ENCODE results near the gene SYT13. TPM values are rescaled to one million over a fixed set of nuclear protein-coding genes. Genes with fewer than 3 reads are reported as not detected.

Gene SYT13
- total and polyA plus RNA-seq, 2 of the 4 experiments (the other 2 are of a cell fraction), result not detected

DNA sequence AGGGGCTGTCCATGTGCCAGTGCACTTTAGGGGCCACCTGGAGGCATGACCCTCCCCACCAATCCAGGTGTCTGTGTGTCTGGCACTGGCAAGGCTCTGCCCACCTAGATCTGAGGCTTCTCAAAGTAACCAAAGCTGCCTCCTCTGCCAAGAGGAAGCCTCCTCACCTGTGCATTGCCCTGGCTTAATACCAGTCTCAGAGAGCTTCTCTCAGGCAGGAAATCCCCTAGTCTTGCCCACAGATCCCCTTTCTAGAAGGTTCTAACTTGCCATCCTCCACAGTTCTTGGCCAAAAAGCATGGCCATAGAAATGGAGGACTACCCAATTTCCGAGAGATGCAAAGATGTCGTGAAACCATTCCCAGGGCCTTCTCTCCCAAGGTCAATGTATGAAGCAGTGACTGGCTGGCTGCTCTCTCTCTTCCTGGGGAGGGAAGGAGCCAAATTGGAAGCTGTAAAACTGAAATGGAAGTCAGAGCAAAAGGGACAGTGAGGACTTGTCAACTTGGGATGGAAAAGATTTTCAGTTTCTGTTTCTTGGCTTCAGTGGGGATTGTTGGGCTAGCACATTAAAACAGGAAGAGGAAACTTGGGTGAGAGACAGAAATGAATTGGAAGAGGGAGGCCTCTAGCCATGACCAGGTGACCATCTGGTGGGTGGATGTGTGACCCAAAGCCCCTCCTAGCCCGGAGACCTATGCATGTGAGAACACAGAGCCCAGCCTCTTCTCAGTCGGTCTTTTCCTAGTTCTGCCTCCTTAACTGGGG is 70.9 kb downstream of the SYT13 start:
- no peak overlapping the region for H2BK5ac ChIP-seq (ENCODE audit: low read depth, low read length, poor library complexity, severe bottlenecking)
- no TSS peak for BruUV-seq (replicated peaks)
- H4K5ac ChIP-seq (ENCODE audit: low read depth, low read length), result no peak overlapping the region
- no peaks in the 10 kb centered on the region; the same call in 1 of the 2 replicates for H3K9me1 ChIP-seq (ENCODE audit: insufficient read depth, low read length)
- no peak overlapping the region for H4K8ac ChIP-seq (ENCODE audit: low read depth in 2 of 2, low read length in 2 of 2)
- H3K18ac ChIP-seq (ENCODE audit: low read depth, low read length), result no peak overlapping the region
- H3K14ac ChIP-seq (replicated peaks; ENCODE audit: low read depth, low read length), result no peak overlapping the region
- no peak overlapping the region for H2BK15ac ChIP-seq (ENCODE audit: low read depth, low read length)
- H3K9ac ChIP-seq (ENCODE audit: low read depth, low read length), result no peak overlapping the region
- intact Hi-C loops (cut with micrococcal nuclease) (no loop called here), dilution Hi-C loops (cut with HindIII; ENCODE audit: low sequenced_read_pairs, unreplicated experiment) (no loop called here), in situ Hi-C loops (cut with MboI; ENCODE audit: low sequenced_read_pairs) (no loop called here)
- no peak for ATAC-seq (ENCODE audit: low read depth)
- no peak overlapping the region for H3K27ac ChIP-seq (ENCODE audit: insufficient read depth, low read length)
- no peak overlapping the region for H2BK120ac ChIP-seq (ENCODE audit: low read depth, low read length)
- no peaks in the 10 kb centered on the region for H4K20me1 ChIP-seq (ENCODE audit: insufficient read depth, low read length)
- H2AFZ ChIP-seq (replicated peaks; ENCODE audit: low read length, poor library complexity), result no peak overlapping the region
- H3K36me3 ChIP-seq (ENCODE audit: control insufficient read depth, insufficient read depth, low read length), result peaks cover 4% of the 10 kb centered on the region; the same call in 1 of the 2 replicates
- no peak overlapping the region for H3K56ac ChIP-seq (ENCODE audit: extremely low read depth, insufficient read depth, low read length)
- POLR2A ChIA-PET (ENCODE audit: unreplicated experiment), result no interaction called here
- WGBS, 2 experiments (ENCODE audit: extremely low coverage in 2 of 2, insufficient read length in 1 of 2), result no CpG with 5 or more reads among the region's 4 CpGs
- H3K4me1 ChIP-seq (ENCODE audit: control insufficient read depth, insufficient read depth, low read length), result no peaks in the 10 kb centered on the region
- CTCF ChIA-PET, result no interaction called here
- H2AK9ac ChIP-seq (replicated peaks; ENCODE audit: low read depth, low read length, poor library complexity), result no peak overlapping the region
- no peak for DNase-seq
- no peak overlapping the region for H3K4me2 ChIP-seq (ENCODE audit: low read depth, low read length)
- H2AK5ac ChIP-seq (ENCODE audit: low read depth, low read length), result no peak overlapping the region
- H3K4me3 ChIP-seq (ENCODE audit: insufficient read depth, low read depth, low read length), result no peak overlapping the region
- H4K91ac ChIP-seq (ENCODE audit: insufficient read depth, low read depth, low read length), result no peak overlapping the region
- no peaks in the 10 kb centered on the region for H3K27me3 ChIP-seq (ENCODE audit: control insufficient read depth, insufficient read depth, low read length)
- no peak overlapping the region for H3K4ac ChIP-seq (ENCODE audit: low read depth, low read length)
- no peak overlapping the region for H2BK20ac ChIP-seq (ENCODE audit: low read depth, low read length)
- H3K79me1 ChIP-seq (ENCODE audit: low read depth in 1 of 2, low read length in 2 of 2), result no peaks in the 10 kb centered on the region
- H3K9me3 ChIP-seq (ENCODE audit: control insufficient read depth, insufficient read depth, low read length), result no peaks in the 10 kb centered on the region
- TF ChIP-seq MXI1 (IDR thresholded peaks at IDR 0.05; ENCODE audit: borderline replicate concordance, low read depth, low read length) (no peak), CEBPB (IDR thresholded peaks at IDR 0.05; ENCODE audit: low read depth, low read length) (no peak), NFE2L2 (IDR thresholded peaks at IDR 0.05; ENCODE audit: low read depth, low read length) (no peak), MAFK (IDR thresholded peaks at IDR 0.05; ENCODE audit: low read depth, low read length) (no peak), BHLHE40 (IDR thresholded peaks at IDR 0.05; ENCODE audit: low read depth, low read length) (no peak), RCOR1 (IDR thresholded peaks at IDR 0.05; ENCODE audit: insufficient replicate concordance, low read length) (no peak), FOS (IDR thresholded peaks at IDR 0.05; ENCODE audit: low read depth, low read length) (no peak), POLR2A (IDR thresholded peaks at IDR 0.05; ENCODE audit: low read depth, low read length) (no peak), MAZ (IDR thresholded peaks at IDR 0.05; ENCODE audit: borderline replicate concordance, low read depth, low read length) (no peak), RAD21 (IDR thresholded peaks at IDR 0.05; ENCODE audit: low read length) (no peak), SMC3 (IDR thresholded peaks at IDR 0.05; ENCODE audit: low read depth, low read length) (no peak), CHD1 (IDR thresholded peaks at IDR 0.05; ENCODE audit: low read depth, low read length) (no peak), RFX5 (IDR thresholded peaks at IDR 0.05; ENCODE audit: low read depth, low read length) (no peak)
- TF ChIP-seq, protein P1, sequence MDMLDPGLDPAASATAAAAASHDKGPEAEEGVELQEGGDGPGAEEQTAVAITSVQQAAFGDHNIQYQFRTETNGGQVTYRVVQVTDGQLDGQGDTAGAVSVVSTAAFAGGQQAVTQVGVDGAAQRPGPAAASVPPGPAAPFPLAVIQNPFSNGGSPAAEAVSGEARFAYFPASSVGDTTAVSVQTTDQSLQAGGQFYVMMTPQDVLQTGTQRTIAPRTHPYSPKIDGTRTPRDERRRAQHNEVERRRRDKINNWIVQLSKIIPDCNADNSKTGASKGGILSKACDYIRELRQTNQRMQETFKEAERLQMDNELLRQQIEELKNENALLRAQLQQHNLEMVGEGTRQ (IDR thresholded peaks at IDR 0.05; ENCODE audit: low read depth, low read length), result no peak
- TF ChIP-seq, protein P2, sequence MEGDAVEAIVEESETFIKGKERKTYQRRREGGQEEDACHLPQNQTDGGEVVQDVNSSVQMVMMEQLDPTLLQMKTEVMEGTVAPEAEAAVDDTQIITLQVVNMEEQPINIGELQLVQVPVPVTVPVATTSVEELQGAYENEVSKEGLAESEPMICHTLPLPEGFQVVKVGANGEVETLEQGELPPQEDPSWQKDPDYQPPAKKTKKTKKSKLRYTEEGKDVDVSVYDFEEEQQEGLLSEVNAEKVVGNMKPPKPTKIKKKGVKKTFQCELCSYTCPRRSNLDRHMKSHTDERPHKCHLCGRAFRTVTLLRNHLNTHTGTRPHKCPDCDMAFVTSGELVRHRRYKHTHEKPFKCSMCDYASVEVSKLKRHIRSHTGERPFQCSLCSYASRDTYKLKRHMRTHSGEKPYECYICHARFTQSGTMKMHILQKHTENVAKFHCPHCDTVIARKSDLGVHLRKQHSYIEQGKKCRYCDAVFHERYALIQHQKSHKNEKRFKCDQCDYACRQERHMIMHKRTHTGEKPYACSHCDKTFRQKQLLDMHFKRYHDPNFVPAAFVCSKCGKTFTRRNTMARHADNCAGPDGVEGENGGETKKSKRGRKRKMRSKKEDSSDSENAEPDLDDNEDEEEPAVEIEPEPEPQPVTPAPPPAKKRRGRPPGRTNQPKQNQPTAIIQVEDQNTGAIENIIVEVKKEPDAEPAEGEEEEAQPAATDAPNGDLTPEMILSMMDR (conservative IDR thresholded peaks at IDR 0.05; ENCODE audit: low read depth, low read length), result no peak
- TF ChIP-seq, protein P3, sequence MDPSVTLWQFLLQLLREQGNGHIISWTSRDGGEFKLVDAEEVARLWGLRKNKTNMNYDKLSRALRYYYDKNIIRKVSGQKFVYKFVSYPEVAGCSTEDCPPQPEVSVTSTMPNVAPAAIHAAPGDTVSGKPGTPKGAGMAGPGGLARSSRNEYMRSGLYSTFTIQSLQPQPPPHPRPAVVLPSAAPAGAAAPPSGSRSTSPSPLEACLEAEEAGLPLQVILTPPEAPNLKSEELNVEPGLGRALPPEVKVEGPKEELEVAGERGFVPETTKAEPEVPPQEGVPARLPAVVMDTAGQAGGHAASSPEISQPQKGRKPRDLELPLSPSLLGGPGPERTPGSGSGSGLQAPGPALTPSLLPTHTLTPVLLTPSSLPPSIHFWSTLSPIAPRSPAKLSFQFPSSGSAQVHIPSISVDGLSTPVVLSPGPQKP (IDR thresholded peaks at IDR 0.05; ENCODE audit: borderline replicate concordance, low read depth, low read length), result no peak
- H3K23ac ChIP-seq (ENCODE audit: low read depth, low read length), result no peak overlapping the region
